ENCODE data around the gene AP1G2. TPM values are rescaled to one million over a fixed set of nuclear protein-coding genes. Genes with fewer than 3 reads are reported as not detected.

The AP1G2 gene
- polyA plus RNA-seq, 1 of the 3 experiments (the other 2 are of a cell fraction), result 88.3 TPM

DNA sequence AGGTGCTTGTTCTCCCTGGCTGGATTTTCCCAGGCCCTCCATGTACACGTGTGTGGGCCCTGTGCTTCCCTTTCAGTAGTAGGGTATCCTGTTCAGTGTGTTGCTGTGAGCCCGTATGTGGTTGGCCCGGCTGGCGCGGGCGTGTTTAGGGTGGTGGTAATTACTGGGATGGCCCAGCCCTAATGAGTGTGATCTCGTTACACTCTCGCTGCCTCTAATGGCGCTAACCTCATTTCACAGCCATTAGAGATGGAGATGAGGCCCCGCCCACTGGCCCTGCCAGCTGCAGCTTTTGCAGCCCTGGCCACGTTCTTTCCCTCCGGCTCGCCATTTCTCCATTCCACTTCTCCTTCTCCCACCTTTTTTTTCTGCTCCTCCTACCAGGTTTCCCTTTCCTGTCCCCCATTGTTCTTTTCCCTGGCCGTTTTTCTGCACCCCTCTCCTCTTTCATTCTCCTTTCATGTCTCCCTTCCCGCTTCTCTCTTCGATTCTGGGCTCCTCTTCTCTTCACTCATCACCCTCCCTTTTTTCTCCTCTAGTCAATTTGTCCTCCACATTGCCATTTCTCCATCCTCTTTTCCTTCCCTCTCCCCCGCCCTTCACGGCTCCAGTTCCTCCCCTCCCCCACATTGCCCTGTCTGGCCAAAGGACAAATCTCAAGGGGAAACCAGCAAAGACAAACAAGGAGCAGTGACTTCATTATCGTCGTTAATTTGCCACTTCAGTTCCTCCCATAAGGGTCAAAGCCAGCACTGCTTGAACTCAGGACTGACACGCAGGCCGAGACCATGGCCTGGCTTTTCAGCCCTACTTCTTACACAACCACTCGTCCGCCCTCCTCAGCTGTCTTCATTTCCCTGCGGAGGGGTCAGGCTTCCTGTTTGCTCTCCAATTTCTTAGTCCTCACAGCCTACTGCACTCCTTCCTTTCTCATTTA, 22.8 kb downstream of the AP1G2 start (continued):
- TF ChIP-seq RAD21 (IDR thresholded peaks at IDR 0.05; ENCODE audit: low read length), result no peak

DNA sequence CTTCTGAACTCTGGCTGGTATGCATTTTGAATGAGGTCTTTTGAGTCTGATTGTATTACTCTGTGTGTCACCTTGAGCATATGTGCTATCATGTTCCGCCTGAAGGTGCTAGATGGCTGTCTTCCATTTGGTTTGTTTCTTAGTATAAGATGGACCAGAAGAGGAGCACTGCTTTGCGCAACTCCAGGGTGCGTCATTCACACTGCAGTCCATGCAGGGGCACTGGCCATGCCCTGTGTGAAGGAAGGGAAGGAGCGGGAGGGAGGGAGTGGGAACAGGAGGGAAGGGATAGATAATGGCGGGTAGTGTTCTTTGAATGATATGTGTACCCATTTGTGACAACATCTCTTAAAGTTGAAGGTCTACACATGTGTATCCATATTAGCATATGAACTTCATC, 24.2 kb downstream of the AP1G2 start:
- Histone ChIP-seq H4K20me1 (ENCODE audit: insufficient read depth) (no peaks in the 10 kb centered on the region), H3K9me2 (no peaks in the 10 kb centered on the region), H3F3A (replicated peaks; ENCODE audit: insufficient read depth) (no peaks in the 10 kb centered on the region), H3K27ac (ENCODE audit: low read depth in 2 of 2, low read length in 1 of 2) (no peak overlapping the region), H3K4me3 (ENCODE audit: low read depth in 2 of 2, low read length in 1 of 2) (no peak overlapping the region), H3K79me2 (ENCODE audit: insufficient read depth) (no peaks in the 10 kb centered on the region), H3K4me2 (no peak overlapping the region), H3K9ac (no peak overlapping the region), H3K27me3 (ENCODE audit: insufficient read depth) (no peaks in the 10 kb centered on the region), H3K9me3 (no peaks in the 10 kb centered on the region), H2AFZ (ENCODE audit: low read depth) (no peak overlapping the region), H3K36me3 (replicated peaks in 1 of 2; ENCODE audit: control insufficient read depth in 1 of 2, insufficient read depth in 2 of 2, low read length in 1 of 2) (peaks cover 0 to 6% of the 10 kb centered on the region in 2 experiments), H3K4me1 (ENCODE audit: control insufficient read depth in 1 of 2, insufficient read depth in 2 of 2, low read depth in 1 of 2, low read length in 1 of 2) (peaks cover 4 to 19% of the 10 kb centered on the region in 2 experiments; a peak in 1 of 4 replicates)
- 99% methylated on average over 5 of the region's 5 CpGs for WGBS (ENCODE audit: low lambda C conversion rate)
- CTCF ChIA-PET, result interaction anchor here (5.6 to 11.3 kb wide), 3 partner anchors 15 to 63 kb away, joined by 28 to 276 read pairs (median 136); partner anchors contain the start of genes AP1G2 and THTPA
- POLR2A ChIA-PET, result no interaction called here
- no peak for DNase-seq
- TF ChIP-seq FOXJ3 (CRISPR knock-in tag; IDR thresholded peaks at IDR 0.05) (no peak), GATA2 (CRISPR knock-in tag; IDR thresholded peaks at IDR 0.05) (no peak), RXRA (IDR thresholded peaks at IDR 0.05; ENCODE audit: borderline replicate concordance, low read depth) (no peak), MEF2A (IDR thresholded peaks at IDR 0.05; ENCODE audit: borderline replicate concordance, low read depth) (no peak), FOXM1 (IDR thresholded peaks at IDR 0.05; ENCODE audit: low read depth) (no peak), RCOR1 (IDR thresholded peaks at IDR 0.05; ENCODE audit: low read length) (no peak), RAD21 (IDR thresholded peaks at IDR 0.05; ENCODE audit: low read length) (no peak), GABPA (IDR thresholded peaks at IDR 0.05; ENCODE audit: low read depth) (no peak)
- TF ChIP-seq, protein P1, sequence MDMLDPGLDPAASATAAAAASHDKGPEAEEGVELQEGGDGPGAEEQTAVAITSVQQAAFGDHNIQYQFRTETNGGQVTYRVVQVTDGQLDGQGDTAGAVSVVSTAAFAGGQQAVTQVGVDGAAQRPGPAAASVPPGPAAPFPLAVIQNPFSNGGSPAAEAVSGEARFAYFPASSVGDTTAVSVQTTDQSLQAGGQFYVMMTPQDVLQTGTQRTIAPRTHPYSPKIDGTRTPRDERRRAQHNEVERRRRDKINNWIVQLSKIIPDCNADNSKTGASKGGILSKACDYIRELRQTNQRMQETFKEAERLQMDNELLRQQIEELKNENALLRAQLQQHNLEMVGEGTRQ (IDR thresholded peaks at IDR 0.05; ENCODE audit: borderline replicate concordance, low read depth, low read length), result no peak

DNA sequence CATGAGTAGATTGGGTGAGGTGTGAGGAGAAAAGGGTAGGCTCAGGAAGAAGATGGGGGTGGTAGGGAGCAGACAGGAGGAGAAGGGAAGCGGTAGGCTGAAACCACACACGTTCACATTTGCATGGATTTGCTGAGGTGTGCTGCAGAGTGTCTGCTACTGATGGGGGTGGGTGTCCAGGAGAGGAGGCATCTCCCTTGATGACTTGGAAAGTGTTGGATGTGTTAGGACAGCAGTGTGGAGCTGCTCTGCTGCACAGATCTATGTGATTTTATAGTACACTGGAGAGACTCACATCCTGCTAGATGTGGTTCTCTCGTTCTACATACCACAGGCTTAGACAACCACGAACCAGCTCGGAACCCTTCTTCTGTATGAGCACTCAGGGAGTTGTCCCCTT, 25.3 kb downstream of the AP1G2 start:
- no peak overlapping the region for H2AFZ ChIP-seq (ENCODE audit: low read depth)
- no peaks in the 10 kb centered on the region for H3K27me3 ChIP-seq (ENCODE audit: insufficient read depth)
- no peak overlapping the region for H3K4me2 ChIP-seq
- H3K36me3 ChIP-seq (replicated peaks in 1 of 2; ENCODE audit: control insufficient read depth in 1 of 2, insufficient read depth in 2 of 2, low read length in 1 of 2), result peaks cover 0 to 6% of the 10 kb centered on the region in 2 experiments
- TF ChIP-seq RFX5 (IDR thresholded peaks at IDR 0.05; ENCODE audit: low read length) (no peak), RAD21 (IDR thresholded peaks at IDR 0.05; ENCODE audit: low read length) (no peak), FOSL2 (IDR thresholded peaks at IDR 0.05; ENCODE audit: borderline replicate concordance, low read depth) (no peak), MEF2A (IDR thresholded peaks at IDR 0.05; ENCODE audit: borderline replicate concordance, low read depth) (no peak)
- TF ChIP-seq, protein P1 (IDR thresholded peaks at IDR 0.05; ENCODE audit: borderline replicate concordance, low read depth, low read length), result no peak
- TF ChIP-seq, protein P2, sequence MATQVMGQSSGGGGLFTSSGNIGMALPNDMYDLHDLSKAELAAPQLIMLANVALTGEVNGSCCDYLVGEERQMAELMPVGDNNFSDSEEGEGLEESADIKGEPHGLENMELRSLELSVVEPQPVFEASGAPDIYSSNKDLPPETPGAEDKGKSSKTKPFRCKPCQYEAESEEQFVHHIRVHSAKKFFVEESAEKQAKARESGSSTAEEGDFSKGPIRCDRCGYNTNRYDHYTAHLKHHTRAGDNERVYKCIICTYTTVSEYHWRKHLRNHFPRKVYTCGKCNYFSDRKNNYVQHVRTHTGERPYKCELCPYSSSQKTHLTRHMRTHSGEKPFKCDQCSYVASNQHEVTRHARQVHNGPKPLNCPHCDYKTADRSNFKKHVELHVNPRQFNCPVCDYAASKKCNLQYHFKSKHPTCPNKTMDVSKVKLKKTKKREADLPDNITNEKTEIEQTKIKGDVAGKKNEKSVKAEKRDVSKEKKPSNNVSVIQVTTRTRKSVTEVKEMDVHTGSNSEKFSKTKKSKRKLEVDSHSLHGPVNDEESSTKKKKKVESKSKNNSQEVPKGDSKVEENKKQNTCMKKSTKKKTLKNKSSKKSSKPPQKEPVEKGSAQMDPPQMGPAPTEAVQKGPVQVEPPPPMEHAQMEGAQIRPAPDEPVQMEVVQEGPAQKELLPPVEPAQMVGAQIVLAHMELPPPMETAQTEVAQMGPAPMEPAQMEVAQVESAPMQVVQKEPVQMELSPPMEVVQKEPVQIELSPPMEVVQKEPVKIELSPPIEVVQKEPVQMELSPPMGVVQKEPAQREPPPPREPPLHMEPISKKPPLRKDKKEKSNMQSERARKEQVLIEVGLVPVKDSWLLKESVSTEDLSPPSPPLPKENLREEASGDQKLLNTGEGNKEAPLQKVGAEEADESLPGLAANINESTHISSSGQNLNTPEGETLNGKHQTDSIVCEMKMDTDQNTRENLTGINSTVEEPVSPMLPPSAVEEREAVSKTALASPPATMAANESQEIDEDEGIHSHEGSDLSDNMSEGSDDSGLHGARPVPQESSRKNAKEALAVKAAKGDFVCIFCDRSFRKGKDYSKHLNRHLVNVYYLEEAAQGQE (IDR thresholded peaks at IDR 0.05; ENCODE audit: low read depth, low read length), result no peak
- no peak for DNase-seq
- ChIA-PET POLR2A (no interaction called here), CTCF (interaction anchor here (0.7 to 11.3 kb wide), 4 partner anchors 17 to 219 kb away, joined by 5 to 276 read pairs (median 82); partner anchors contain the start of genes AP1G2 and THTPA)
- H3F3A ChIP-seq (replicated peaks; ENCODE audit: insufficient read depth), result no peaks in the 10 kb centered on the region
- no peak overlapping the region for H3K27ac ChIP-seq (ENCODE audit: low read depth in 2 of 2, low read length in 1 of 2)
- no peaks in the 10 kb centered on the region for H3K9me3 ChIP-seq
- H3K9ac ChIP-seq, result no peak overlapping the region
- H3K4me1 ChIP-seq (ENCODE audit: control insufficient read depth in 1 of 2, insufficient read depth in 2 of 2, low read depth in 1 of 2, low read length in 1 of 2), result peaks cover 4 to 16% of the 10 kb centered on the region in 2 experiments; a peak in 1 of 4 replicates
- H3K4me3 ChIP-seq (ENCODE audit: low read depth in 2 of 2, low read length in 1 of 2), result no peak overlapping the region
- no peaks in the 10 kb centered on the region for H3K9me2 ChIP-seq
- 88% methylated on average over 5 of the region's 5 CpGs for WGBS (ENCODE audit: low lambda C conversion rate)
- H3K79me2 ChIP-seq (ENCODE audit: insufficient read depth), result no peaks in the 10 kb centered on the region
- no peaks in the 10 kb centered on the region for H4K20me1 ChIP-seq (ENCODE audit: insufficient read depth)
